CD4-positive, alpha-beta T cell treated with Interleukin-10 for 1 hour (primary cell): ENCODE data around the gene CEP164.
"Not testable (repeated sequence)": the region's sequence is repeated elsewhere in the genome, so short reads cannot be mapped to it uniquely, and the experiment has no call there.

Experiments
- DNase-seq: peaks from one replicate; pipeline ENCODE4 v3.0.0-alpha.2; 2020

The CEP164 gene

GRCh38 chr11:117309310-117309709, 18.3 kb upstream of the CEP164 start:
- no peak for DNase-seq

GRCh38 chr11:117313091-117313490, 14.6 kb upstream of the CEP164 start:
- DNase-seq, result no peak

DNA sequence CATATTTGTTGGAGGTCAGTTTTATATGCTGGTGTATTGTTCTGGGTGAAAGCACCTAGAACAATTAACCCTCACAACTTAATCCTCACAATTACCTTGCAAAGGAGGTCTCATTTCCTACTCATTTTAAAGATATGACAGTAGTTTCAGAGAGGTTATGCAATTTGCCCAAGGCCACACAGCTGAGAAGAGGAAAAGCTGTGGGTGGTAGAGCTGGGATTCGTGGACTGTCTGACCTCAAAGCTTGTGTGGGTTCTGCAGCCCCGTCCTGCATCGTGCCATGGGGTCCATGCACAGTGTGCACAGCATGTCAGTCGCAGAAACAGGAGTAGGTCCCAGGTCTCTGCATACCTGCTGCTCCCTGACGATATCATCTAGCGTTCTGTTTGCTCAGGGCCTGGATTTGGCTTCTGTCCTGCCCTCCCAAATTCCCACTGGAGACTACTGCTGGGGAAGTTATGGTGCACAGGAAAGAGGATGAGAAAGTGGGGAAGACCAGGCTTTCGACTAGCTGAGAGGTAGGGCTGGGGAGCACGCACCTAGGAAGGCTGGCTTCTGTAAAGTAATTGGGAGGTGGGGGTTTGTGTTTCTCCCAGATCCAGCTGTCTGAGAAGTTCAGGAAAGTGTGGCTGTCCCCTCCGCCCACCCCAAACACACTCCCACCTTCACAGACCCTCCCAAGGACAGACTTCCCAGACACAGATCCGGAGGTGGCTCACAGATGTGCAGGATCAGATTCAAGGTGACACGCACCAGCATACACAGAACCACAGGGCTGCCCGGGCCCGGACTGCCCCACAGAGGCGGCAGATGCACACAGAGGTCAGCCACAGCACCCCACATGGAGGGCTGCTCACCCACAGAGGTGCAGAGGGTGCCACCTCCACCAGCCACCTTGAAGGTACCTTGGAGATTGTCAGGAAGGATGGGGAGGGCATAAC, 13.6 kb upstream of the CEP164 start:
- no peak for DNase-seq

GRCh38 chr11:117314840-117315239, 12.8 kb upstream of the CEP164 start:
- no peak for DNase-seq

DNA sequence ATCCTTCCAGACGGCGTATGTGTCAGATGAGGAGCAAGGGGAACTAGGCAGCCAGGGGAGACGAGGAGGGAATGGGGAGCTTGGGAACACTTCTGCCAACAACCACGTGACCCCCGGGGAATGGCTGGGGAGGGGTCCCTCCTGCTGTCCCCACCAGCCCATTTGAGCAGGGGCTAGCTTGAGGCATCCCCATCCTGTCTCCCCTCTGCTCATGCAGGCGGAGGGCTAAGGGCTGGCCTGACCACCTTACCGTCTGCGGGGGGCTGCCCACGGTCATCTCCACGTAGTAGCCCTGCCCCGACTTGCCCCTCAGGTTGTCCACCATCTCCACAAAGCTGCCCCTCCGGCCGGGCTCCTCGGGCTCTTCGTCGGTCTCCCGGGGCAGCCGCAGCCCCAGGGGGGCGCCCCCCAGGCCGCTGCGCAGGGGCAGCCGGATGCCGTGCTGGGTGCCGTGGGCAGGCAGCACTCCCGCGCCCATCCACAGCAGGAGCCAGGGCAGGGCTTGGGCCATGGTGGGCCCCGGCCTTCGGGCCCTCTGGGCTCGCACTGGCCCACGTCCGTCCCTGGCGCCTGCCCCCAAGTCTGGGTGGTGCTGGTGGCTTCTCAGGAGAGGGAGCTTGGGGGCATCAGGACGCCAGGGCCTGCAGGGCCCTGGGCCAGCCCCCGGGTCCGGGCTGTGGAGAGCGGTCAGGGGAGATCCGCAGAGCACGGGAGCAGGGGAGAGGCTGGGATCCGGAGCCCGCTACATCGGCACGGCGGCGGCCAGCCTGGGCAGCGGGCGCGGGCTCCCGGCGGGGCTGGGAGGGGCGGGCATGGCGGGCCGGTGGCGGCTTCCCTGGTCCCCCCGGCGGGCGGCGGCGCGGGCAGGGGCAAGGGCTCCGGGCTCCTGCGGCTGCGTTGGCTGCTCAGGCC, 12.1 kb upstream of the CEP164 start:
- DNase-seq, result peak; percentile 16

DNA sequence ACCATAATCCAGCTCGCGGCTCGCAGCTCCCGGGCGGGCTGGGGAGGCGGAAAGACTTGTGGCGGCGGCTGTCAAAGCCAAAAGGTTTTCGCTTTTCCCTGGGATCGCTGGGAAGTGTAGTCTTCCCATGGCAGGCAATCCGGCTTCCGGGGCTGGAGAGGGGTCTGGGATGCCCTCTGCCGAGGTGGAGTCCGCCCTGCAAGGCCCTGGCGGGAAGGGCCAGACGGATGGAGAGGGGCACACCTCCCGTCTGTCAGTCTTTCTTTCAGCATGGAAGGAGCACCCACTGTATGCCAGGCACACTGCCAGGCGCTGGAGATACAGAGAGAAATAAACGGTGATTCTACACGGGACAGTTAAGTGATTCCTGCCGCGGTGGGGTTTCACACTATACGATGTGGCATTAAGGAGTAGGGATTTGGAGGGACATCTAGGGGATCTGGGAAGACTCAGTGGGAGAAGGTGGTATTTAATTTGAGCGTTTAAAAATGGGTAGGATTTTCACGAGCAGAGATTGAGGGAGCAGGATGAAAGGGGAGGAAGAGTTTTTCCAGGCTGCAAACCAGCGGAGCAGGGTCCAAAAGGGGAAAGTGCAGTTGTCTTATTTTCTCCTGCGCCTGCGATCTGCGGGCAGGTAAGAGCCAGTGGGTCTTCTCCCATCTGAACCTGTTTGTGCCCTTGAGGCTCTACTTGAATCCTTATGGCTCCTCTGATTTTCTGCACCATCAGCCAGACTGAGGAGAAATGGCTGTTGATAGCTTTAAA, 11.3 kb upstream of the CEP164 start, which contains the start of gene BACE1:
TSS of gene BACE1 (minus strand) at position 60 of the 765 bp plus-strand sequence. CDS start 461 bp downstream, outside the sequence.
- DNase-seq, result peak; percentile 9

DNA sequence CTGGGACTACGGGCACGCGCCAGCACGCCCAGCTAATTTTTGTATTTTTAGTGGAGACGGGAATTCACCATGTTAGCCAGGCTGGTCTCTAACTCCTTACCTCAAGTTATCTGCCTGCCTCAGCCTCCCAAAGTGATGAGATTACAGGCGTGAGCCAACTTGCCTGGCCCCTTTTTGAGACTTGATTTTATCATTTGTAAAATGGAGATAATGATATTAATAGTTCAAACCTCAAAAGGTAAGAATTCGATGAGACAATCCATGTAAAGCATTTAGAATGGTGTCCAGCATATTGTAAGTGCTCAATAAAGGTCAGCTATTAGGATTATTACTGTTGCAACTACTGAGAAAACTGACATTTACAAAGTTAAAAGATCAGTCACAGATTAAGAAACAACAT, 8.9 kb upstream of the CEP164 start:
- no peak for DNase-seq

DNA sequence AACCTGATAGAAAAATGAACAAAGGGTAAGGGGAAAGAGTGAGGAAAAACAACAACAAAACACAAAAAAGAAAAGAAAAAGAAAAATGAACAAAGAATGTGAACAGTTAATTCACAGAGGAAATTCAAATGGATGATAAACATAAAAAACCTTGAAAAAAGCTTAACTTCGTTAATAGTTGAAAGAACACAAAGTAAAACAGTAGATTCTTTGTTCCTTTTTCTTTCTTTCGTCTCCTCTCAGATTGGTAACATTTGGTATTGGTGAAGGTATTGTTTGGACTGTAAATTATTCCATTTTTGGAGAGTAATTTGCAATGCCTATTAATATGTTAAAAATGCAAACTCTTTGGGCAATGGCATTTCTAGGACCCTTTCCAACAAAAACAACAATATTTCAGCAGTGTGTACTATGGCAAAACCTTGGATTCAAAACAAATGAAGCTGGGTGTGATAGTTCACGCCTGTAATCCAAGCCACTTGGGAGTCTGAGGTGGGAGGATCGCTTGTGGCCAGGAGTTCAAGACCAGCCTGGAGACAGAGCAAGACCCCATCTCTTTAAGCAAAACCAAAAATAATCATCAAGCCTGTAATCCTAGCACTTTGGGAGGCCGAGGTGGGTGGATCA, 8.3 kb upstream of the CEP164 start:
- DNase-seq, result no peak

DNA sequence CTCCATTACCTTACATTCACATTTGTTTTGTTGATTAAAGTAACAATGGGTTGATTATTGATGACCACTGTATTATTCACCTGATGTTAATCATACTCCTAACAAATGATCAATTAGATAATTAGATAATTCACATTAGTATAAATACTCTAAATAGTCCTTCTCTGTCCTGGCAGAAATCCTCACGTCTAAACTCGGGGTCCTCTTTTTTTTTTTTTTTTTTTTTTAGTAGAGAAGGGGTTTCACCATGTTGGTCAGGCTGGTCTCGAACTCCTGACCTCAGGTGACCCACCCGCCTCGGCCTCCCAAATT, 443 bp upstream of the CEP164 start:
- not testable (repeated sequence) for DNase-seq

DNA sequence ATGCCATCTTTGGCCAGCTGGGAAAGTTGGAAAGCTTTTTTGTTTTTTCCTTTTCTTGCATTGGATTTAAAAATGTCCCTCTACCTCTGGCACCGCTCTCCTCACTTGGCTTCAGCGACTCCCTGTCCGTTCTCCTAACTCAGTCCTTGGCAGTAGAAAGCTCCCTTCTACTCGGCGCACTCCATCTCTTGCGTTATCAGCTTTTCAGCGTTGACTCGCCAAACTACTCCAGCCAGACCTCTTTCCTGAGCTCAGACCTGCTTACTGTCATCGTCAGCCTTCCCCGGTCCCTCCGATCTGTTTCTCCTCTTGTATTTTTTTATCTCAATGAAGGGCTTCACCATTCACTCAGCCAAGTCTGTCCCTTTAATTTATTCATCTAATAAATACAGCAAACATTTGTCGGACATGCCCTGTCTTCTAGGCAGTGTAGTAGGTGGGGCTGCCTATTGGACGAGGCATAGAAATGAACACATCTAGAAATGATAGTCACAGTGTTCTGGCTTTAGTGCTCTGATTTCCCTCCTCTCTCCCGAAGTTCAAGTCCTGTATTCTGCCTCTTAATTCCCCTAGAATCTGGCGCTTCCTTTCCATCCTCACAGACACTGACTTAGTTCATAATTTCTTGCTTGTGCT, 839 bp downstream of the CEP164 start:
- DNase-seq, result peak; percentile 16

DNA sequence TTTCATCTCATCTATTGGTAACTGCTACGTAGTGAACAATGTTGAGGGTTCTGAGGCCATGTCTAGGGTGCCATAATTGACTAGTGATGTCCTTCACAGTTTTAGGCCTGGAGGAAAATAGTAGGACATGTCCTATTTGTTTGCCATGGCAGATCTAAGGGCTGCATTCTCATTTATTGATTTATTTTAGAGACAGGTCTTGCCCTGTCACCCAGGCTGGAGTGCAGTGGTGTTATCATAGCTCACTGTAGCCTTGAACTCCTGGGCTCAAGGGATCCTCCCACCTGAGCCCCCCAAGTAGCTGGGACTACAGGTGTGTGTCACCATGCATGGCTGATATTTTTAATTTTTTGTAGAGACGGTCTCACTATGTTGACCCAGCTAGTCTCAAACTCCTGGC, 5.2 kb downstream of the CEP164 start:
- DNase-seq, result no peak

GRCh38 chr11:117333917-117334316, 6.3 kb downstream of the CEP164 start:
- DNase-seq, result no peak

DNA sequence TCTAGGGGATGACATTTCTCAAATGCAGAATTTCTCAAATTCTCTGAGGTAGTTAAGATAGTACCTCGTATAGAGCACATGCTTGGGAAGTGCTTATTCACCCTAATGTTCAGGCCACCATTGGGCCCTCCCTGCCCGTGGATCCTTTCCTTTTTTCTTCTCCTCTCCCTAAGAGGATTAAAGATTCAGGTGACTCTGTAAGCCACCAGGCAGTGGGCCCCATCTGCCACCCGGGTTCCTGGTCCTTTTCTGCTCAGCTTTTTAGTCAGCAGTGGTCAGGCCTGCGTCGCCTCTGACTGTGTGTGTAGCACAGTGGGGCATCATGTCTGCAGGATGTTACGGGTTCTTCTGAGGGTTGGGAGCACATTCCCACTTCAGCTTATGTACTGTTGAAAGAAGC, 7.2 kb downstream of the CEP164 start:
- DNase-seq, result no peak

DNA sequence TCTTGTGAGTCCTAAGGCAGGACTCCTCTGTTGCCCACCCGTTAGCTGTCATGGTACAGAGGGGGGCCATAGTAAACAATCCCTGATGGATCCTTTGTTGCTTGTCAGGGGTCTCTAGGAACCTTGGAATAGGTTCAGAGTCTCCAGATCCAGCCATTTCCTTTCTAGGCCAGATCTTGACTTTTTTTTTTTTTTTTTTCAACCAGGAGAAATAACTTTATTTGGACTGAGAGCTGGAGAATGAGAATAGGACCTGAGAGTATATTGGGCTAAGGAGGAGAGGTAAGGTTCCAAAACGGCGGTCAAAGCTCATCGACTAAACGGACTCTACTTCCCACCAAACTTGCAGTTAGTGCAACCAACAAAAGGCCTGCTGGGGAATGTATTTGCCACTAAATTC, 7.7 kb downstream of the CEP164 start:
- no peak for DNase-seq

DNA sequence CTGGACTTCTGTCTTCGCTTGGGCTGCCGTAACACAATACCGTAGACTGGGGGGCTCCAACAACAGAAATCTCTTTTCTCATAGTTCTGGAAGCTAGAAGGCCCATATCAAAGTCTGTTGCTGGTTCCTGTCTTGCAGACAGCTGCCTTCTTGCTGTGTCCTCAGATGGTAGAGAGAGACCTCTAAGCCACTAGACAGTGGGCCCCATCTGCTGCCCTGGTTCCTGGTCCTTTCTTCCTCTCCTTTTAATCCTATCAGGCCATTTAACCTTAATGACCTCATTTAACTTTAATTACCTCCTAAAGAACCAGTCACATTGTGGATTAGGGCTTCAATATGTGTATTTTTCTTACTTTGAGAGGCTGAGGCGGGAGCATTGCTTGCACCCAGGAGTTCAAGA, 9.4 kb downstream of the CEP164 start:
- DNase-seq, result no peak

DNA sequence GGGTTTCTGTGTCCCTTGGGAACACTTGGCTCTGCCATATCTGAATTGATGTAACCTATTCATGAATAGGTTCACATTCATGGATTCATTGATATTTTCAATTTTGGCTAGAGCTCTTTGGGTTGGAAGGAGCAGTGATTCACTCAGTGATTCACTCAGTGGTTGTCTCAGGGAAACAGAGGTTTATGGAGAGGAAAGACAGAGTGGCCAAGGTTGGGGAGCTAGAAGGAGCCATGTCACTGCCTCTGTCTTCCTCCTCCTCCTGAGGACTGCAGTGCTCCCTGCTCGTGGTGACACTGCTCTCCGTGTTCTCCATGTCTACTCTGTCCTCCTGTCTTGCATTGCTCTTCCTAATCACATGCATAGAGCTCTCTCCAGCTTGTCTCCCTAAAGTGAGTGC, 17.4 kb downstream of the CEP164 start:
- no peak for DNase-seq

GRCh38 chr11:117354550-117354949, 26.9 kb downstream of the CEP164 start:
- no peak for DNase-seq

GRCh38 chr11:117356126-117356890, 28.7 kb downstream of the CEP164 start:
- DNase-seq, result no peak

DNA sequence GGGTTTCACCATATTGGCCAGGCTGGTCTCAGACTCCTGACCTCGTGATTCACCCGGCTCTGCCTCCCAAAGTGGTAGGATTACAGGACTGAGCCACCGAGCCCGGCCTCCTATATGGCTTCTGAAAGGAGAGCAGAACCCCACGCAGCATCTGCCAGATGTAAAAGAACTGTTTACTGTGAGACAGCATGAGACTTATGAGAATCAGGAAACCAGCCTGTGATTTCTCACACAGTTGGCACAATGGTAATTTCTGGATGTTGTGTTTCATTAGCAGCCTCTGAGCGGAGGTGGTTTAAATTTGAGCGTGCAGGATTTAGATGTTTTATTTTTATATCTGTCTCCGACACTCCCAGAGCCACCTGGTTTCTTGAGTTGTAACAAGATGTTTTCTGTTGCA, 33.8 kb downstream of the CEP164 start:
- no peak for DNase-seq

- no peak for DNase-seq
Observed at GRCh38 chr11:117366248-117366647, 38.6 kb downstream of the CEP164 start.

GRCh38 chr11:117366875-117367274, 39.2 kb downstream of the CEP164 start:
- DNase-seq, result no peak
